GM21825 (cell line): ENCODE measurements around the gene CRHR1.
"Not testable (repeated sequence)": the region's sequence is repeated elsewhere in the genome, so short reads cannot be mapped to it uniquely, and the experiment has no call there.

Source experiments
- ATAC-seq: cut with Tn5 transposase; IDR thresholded peaks from one replicate; pipeline ENCODE4 v1.9.1; 2021; ENCODE audit warnings: mild to moderate bottlenecking, moderate library complexity; ENCODE audit not compliant: unreplicated experiment

Gene CRHR1

GRCh38 chr17:45862127-45862526 is 78.0 kb downstream of the CRHR1 start:
- not testable (repeated sequence) for ATAC-seq

- no peak for ATAC-seq
These were observed 79.9 kb downstream of the CRHR1 start for GRCh38 chr17:45863857-45864654.

DNA sequence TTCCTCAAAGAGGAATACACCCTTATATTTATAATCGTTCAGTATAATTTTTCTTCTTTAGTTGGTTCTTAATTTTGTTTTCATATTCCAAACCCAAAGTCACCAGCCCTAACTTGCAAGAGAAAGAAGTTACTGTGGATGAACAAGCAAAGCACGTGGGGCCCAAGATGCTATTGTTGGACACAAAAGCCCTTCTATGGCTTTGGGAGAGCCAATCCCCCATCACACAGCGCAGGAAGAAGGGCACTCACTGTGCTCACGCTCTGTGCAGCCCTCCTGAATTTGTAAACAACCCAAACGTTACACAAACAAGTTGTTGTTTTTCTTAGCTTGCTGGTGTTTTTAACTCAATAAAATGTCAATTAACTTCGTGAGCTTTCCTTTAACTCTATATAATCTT is 83.1 kb downstream of the CRHR1 start:
- ATAC-seq: no peak

DNA sequence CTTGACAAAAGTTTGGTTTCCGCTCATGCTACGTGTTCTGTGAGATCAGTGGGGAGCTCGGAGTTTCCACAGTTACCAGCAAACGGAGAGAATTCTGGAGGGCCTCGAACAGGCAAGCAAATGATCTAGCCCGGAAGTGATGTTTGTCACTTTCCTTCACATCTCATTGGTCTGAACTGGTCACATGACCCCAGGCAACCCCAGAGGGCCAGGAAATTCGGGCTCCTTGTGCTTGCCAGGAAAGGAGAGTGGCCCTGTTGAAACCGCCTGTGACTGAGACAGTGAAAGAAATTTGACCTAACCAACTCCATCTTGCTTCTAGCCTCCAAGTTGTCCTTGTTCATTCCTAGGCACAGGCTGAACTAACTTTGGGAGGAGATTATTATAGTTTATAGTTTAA is 83.6 kb downstream of the CRHR1 start:
- no peak for ATAC-seq

GRCh38 chr17:45868276-45868675 is 84.2 kb downstream of the CRHR1 start:
- no peak for ATAC-seq

- no peak for ATAC-seq
These were observed 85.7 kb downstream of the CRHR1 start for GRCh38 chr17:45869676-45870341.

- no peak for ATAC-seq
These were observed 86.3 kb downstream of the CRHR1 start for GRCh38 chr17:45870342-45870974.

DNA sequence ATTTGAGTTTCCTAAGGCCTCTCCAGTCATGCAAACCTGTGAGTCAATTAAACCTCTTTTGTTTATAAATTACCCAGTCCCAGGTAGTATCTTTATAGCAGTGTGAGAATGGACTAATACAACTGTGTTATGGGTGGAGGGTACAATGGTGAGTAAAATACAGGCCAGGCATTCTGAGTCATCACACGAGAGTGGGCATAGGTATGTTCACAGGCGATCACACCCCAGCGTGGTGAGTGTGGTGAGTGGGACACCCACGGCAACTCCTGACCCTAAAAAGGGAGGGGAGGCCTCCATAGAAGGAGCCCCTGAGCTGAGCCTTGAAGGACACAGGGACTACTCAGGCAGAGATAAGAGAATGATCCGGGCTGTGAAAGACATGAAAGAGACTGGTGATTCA is 87.6 kb downstream of the CRHR1 start:
- no peak for ATAC-seq

- no peak for ATAC-seq
These were observed 89.6 kb downstream of the CRHR1 start for GRCh38 chr17:45873728-45874127.

GRCh38 chr17:45874151-45874550 is 90.0 kb downstream of the CRHR1 start:
- ATAC-seq: no peak

GRCh38 chr17:45876539-45876938 is 92.4 kb downstream of the CRHR1 start:
- no peak for ATAC-seq

DNA sequence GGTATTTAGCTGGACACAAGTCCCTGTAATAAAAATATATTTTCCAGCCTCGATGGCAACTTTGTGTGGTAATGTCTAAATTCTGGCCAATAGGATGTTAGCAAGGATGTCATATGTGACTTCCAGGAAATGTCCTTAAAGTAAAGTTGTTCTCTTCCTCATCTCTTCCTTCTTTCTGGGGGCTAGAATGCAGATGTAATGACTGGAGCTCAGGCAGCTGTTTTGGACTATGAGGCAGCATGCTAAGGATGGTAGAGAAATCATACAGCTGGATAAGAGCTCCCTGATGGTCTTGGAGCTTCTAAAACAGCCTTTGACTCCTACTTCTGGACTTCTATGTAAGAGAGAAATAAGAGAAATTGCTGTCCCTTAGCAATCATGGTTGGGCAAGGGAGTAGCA is 93.3 kb downstream of the CRHR1 start:
- no peak for ATAC-seq

GRCh38 chr17:45883063-45883462 is 98.9 kb downstream of the CRHR1 start:
- ATAC-seq: no peak
